Glutamatergic neuron (in vitro differentiated cells): ENCODE data around the gene CATSPER2. TPM values are rescaled to one million over a fixed set of nuclear protein-coding genes. Genes with fewer than 3 reads are reported as not detected.
"Not testable (repeated sequence)": the region's sequence is repeated elsewhere in the genome, so short reads cannot be mapped to it uniquely, and the experiment has no call there.

Experiments used
- DNase-seq: peaks from one replicate; pipeline ENCODE4 v3.0.0; 2022
- H3K27ac Mint-ChIP-seq: one replicate; pipeline ENCODE4 v1.8.0; 2020; ENCODE audit warnings: mild to moderate bottlenecking, mixed read lengths, inconsistent platforms; ENCODE audit not compliant: unreplicated experiment
- H3K27me3 Mint-ChIP-seq: one replicate; pipeline ENCODE4 v1.8.0; 2020; ENCODE audit warnings: mild to moderate bottlenecking, moderate library complexity, mixed read lengths, inconsistent platforms; ENCODE audit not compliant: unreplicated experiment
- H3K36me3 Mint-ChIP-seq: one replicate; pipeline ENCODE4 v1.8.0; 2020; ENCODE audit warnings: mild to moderate bottlenecking, mixed read lengths, inconsistent platforms; ENCODE audit not compliant: unreplicated experiment
- H3K4me1 Mint-ChIP-seq: one replicate; pipeline ENCODE4 v1.8.0; 2020; ENCODE audit warnings: mild to moderate bottlenecking, low read depth, mixed read lengths, inconsistent platforms; ENCODE audit not compliant: unreplicated experiment
- H3K4me3 Mint-ChIP-seq: one replicate; pipeline ENCODE4 v1.8.0; 2020; ENCODE audit warnings: mild to moderate bottlenecking, mixed read lengths, inconsistent platforms; ENCODE audit not compliant: unreplicated experiment
- H3K9me3 Mint-ChIP-seq: one replicate; pipeline ENCODE4 v1.8.0; 2020; ENCODE audit warnings: mild to moderate bottlenecking, moderate library complexity, mixed read lengths, inconsistent platforms; ENCODE audit not compliant: unreplicated experiment
- total RNA-seq: library from RNA; stranded (reverse); fragmentation: NEBNext Ultra II Directional; extraction: Animal tissue kit (Norgen Biotek cat#: 25700); gene quantifications from one replicate; pipeline ENCODE4 v1.2.1, GENCODE V29; 2021; ENCODE audit not compliant: unreplicated experiment

CATSPER2 gene
- total RNA-seq, 1 donor from 2014 or later, result 6.9 TPM

- not testable (repeated sequence) for H3K4me1 Mint-ChIP-seq, DNase-seq, H3K4me3 Mint-ChIP-seq, H3K36me3 Mint-ChIP-seq, H3K27ac Mint-ChIP-seq, H3K9me3 Mint-ChIP-seq, H3K27me3 Mint-ChIP-seq
Measured at GRCh38 chr15:43589778-43590466, 58.7 kb downstream of the CATSPER2 start, which contains the start of gene PPIP5K1. PPIP5K1 (minus strand) TSS chr15:43590208; CDS start chr15:43584504, 5,704 bp downstream.

Other genes starting within 250 kb of the CATSPER2 start
- 142 TPM for gene TP53BP1, start 155.7 kb downstream of the CATSPER2 start, total RNA-seq
- gene MAP1A, start 131.2 kb downstream of the CATSPER2 start, total RNA-seq, result 301 TPM
- gene PPIP5K1, start 58.6 kb downstream of the CATSPER2 start, total RNA-seq, result 66.4 TPM
- gene CKMT1B, start 54.8 kb downstream of the CATSPER2 start, total RNA-seq, result 18.8 TPM
- 1.4 TPM for gene STRC, start 30.0 kb downstream of the CATSPER2 start, total RNA-seq
- gene CKMT1A, start 45.0 kb upstream of the CATSPER2 start, total RNA-seq, result 15.7 TPM
- 222 TPM for gene PDIA3, start 97.6 kb upstream of the CATSPER2 start, total RNA-seq
- 0.51 TPM for gene ELL3, start 128.1 kb upstream of the CATSPER2 start, total RNA-seq
- 650 TPM for gene SERF2, start 143.5 kb upstream of the CATSPER2 start, total RNA-seq
- gene SERINC4, start 151.4 kb upstream of the CATSPER2 start, total RNA-seq, result not detected
- gene HYPK, start 151.8 kb upstream of the CATSPER2 start, total RNA-seq, result 26.5 TPM
- gene MFAP1, start 175.8 kb upstream of the CATSPER2 start, total RNA-seq, result 29.2 TPM
- gene WDR76, start 178.2 kb upstream of the CATSPER2 start, total RNA-seq, result 4.7 TPM